ENCODE measurements around the gene DLGAP1.

Gene DLGAP1

GRCh38 chr18:3450012-3450798 is 1004.9 kb downstream of the DLGAP1 start, which contains the start of gene TGIF1:
TGIF1 (plus strand) TSS chr18:3450172; CDS start chr18:3450490, 318 bp downstream.
- DNase-seq (ENCODE audit: low read depth): peak; percentile 66

DNA sequence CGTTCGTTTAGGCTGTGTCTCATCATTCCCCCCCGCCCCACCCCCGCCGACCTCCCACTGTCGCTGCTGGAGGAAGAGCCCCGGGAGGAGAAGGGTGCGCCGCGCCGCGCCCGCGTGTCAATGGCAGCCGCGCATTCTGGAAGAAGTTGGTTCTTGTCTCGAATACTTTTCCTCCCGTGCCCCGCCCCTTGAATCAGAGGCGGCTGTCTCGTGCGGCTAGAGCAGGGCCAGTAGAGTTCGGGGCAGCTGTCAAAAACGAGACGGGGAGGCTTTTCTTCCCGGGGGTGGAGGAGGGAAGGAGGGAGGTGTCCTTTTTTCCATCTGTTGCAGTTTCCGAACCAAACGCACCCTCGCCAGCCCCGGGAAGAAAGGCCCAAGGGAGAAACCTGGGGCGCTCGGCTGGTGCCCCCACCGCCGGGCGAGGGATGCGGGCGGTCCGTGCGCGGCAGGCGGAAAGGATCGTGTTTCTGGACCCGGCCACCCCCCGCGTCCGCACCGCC is 1005.5 kb downstream of the DLGAP1 start:
- no peak for DNase-seq (ENCODE audit: low read depth)

GRCh38 chr18:3448838-3449511 is 1006.1 kb downstream of the DLGAP1 start:
- DNase-seq (ENCODE audit: low read depth): peak; percentile 95

- peak; percentile 94 for DNase-seq (ENCODE audit: low read depth)
These were observed 1006.9 kb downstream of the DLGAP1 start for GRCh38 chr18:3447895-3448837.

DNA sequence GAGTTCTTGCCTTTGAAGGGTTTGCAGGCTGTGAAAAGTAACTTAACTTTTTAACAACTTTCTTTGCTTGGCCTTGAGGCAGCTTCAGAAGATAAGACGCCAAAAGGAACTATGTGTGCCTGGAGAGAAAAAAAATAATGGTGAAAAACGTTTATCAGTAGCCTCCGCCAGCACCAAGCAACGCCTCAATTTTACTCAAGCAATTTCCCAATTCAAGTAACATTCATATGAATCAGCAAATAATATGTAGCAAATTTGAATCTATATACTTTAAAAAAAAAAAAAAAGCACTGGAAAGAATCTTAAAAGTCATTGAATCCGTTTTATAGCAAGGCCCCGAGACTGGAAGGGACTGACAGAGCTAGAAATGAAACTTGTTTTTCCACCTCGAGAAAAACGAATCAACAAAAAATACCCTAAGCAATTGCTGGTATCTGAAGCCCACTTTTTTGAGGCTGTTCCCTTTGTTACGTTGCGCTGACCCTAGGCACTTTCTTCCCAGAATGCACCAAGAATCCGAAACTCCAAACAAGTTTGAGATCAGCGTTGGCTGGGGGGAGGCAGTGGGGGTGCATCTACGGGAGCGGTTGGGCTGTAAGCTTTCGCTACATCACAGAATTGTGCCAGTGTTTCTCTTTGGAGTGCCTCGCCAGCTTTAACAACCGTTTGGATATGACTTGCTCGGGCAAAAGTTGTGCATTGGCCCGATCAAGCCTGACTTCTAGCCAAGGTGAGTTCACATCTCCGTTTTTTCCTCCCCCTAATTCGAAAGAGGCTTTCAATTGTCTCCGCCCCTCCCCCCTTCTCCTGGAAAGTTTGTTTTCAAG is 1007.8 kb downstream of the DLGAP1 start:
- DNase-seq (ENCODE audit: low read depth): peak; percentile 22

All from GM04504 (cell line).